ENCODE results near the gene UPB1.

The UPB1 gene

DNA sequence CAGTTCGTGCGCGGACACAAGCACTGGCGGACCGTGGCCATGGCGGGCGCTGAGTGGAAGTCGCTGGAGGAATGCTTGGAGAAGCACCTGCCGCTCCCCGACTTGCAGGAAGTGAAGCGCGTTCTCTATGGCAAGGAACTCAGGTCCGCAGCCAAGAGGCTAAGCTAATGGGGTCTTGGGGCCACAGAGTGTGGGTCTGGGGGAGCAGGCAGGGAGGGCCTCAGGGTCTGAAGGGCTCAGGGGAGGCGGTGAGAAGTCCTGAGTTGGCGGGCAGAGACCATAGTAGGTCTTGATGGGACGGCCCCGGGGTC, 188 bp downstream of the UPB1 start:
- no peak for DNase-seq (ENCODE audit: low read depth)
- in situ Hi-C loops (cut with HindIII; ENCODE audit: low sequenced_read_pairs) = no loop called here
- no peak for TF ChIP-seq CTCF (IDR thresholded peaks at IDR 0.05; ENCODE audit: low read depth, low read length, missing control alignments)
- no peak overlapping the region for H3K4me3 ChIP-seq (ENCODE audit: low read depth, low read length)

GRCh38 chr22:24496234-24496633, 1.1 kb downstream of the UPB1 start:
- no peak for TF ChIP-seq CTCF (IDR thresholded peaks at IDR 0.05; ENCODE audit: low read depth, low read length, missing control alignments)
- no peak for DNase-seq (ENCODE audit: low read depth)
- in situ Hi-C loops (cut with HindIII; ENCODE audit: low sequenced_read_pairs) = no loop called here
- no peak overlapping the region for H3K4me3 ChIP-seq (ENCODE audit: low read depth, low read length)

- no peak for DNase-seq (ENCODE audit: low read depth)
- H3K4me3 ChIP-seq (ENCODE audit: low read depth, low read length) = no peak overlapping the region
- in situ Hi-C loops (cut with HindIII; ENCODE audit: low sequenced_read_pairs) = no loop called here
- TF ChIP-seq CTCF (IDR thresholded peaks at IDR 0.05; ENCODE audit: low read depth, low read length, missing control alignments) = no peak
Observed at GRCh38 chr22:24496661-24497060, 1.5 kb downstream of the UPB1 start.

- DNase-seq (ENCODE audit: low read depth) = no peak
- in situ Hi-C loops (cut with HindIII; ENCODE audit: low sequenced_read_pairs) = no loop called here
- no peak overlapping the region for H3K4me3 ChIP-seq (ENCODE audit: low read depth, low read length)
- TF ChIP-seq CTCF (IDR thresholded peaks at IDR 0.05; ENCODE audit: low read depth, low read length, missing control alignments) = no peak
Observed at GRCh38 chr22:24497841-24498258, 2.7 kb downstream of the UPB1 start.

- H3K4me3 ChIP-seq (ENCODE audit: low read depth, low read length) = no peak overlapping the region
- in situ Hi-C loops (cut with HindIII; ENCODE audit: low sequenced_read_pairs) = no loop called here
- DNase-seq (ENCODE audit: low read depth) = no peak
- TF ChIP-seq CTCF (IDR thresholded peaks at IDR 0.05; ENCODE audit: low read depth, low read length, missing control alignments) = no peak
Observed at GRCh38 chr22:24498824-24499223, 3.7 kb downstream of the UPB1 start.

GRCh38 chr22:24499706-24500276, 4.7 kb downstream of the UPB1 start:
- in situ Hi-C loops (cut with HindIII; ENCODE audit: low sequenced_read_pairs) = no loop called here
- no peak for DNase-seq (ENCODE audit: low read depth)
- no peak overlapping the region for H3K4me3 ChIP-seq (ENCODE audit: low read depth, low read length)
- no peak for TF ChIP-seq CTCF (IDR thresholded peaks at IDR 0.05; ENCODE audit: low read depth, low read length, missing control alignments)

Data from astrocyte of the cerebellum (primary cell).